GM23248 (cell line): ENCODE results near the gene FBXO15. TPM values are rescaled to one million over a fixed set of nuclear protein-coding genes. Genes with fewer than 3 reads are reported as not detected.

Experiments used
- DNase-seq: peaks from one replicate; pipeline ENCODE4 v3.0.0-alpha.2; 2015
- H2AFZ ChIP-seq: fragments of 200-600 bp; sonication (generic); 2 replicates; pipeline ENCODE4 v1.6.1; 2016; ENCODE audit warnings: antibody characterized with exemption
- H3F3A ChIP-seq: fragments of 200-600 bp; sonication (generic); 2 replicates; pipeline ENCODE4 v1.6.1; 2016; ENCODE audit warnings: mild to moderate bottlenecking, antibody characterized with exemption, mixed run types; ENCODE audit not compliant: insufficient read depth
- H3K27ac ChIP-seq: fragments of 200-600 bp; sonication (generic); 2 replicates; pipeline ENCODE4 v1.5.1; 2016; ENCODE audit warnings: mild to moderate bottlenecking
- H3K27me3 ChIP-seq: fragments of 200-600 bp; sonication (generic); replicated peaks from 2 replicates; pipeline ENCODE4 v1.6.1; 2016; ENCODE audit warnings: mild to moderate bottlenecking; ENCODE audit not compliant: insufficient read depth
- H3K36me3 ChIP-seq: fragments of 200-600 bp; sonication (generic); 2 replicates; pipeline ENCODE4 v1.6.1; 2016; ENCODE audit warnings: low read depth, mild to moderate bottlenecking
- H3K4me1 ChIP-seq: fragments of 200-600 bp; sonication (generic); 2 replicates; pipeline ENCODE4 v1.6.1; 2016; ENCODE audit warnings: mild to moderate bottlenecking; ENCODE audit not compliant: insufficient read depth
- H3K4me2 ChIP-seq: fragments of 200-600 bp; sonication (generic); one replicate; pipeline ENCODE4 v1.6.1; 2016; ENCODE audit warnings: mild to moderate bottlenecking; ENCODE audit not compliant: unreplicated experiment
- H3K4me3 ChIP-seq: fragments of 200-600 bp; sonication (generic); 2 replicates; pipeline ENCODE4 v1.5.1; 2016; ENCODE audit warnings: mild to moderate bottlenecking
- H3K79me2 ChIP-seq: fragments of 200-600 bp; sonication (generic); 2 replicates; pipeline ENCODE4 v1.6.1; 2016; ENCODE audit warnings: mild to moderate bottlenecking; ENCODE audit not compliant: insufficient read depth
- H3K9ac ChIP-seq: fragments of 200-600 bp; sonication (generic); 2 replicates; pipeline ENCODE4 v1.6.1; 2016; ENCODE audit warnings: mild to moderate bottlenecking
- H3K9me2 ChIP-seq: fragments of 200-600 bp; sonication (generic); 2 replicates; pipeline ENCODE4 v1.6.1; 2016; ENCODE audit warnings: mixed run types, mild to moderate bottlenecking, moderate library complexity; ENCODE audit not compliant: insufficient read depth
- H3K9me3 ChIP-seq: fragments of 200-600 bp; sonication (generic); one replicate; pipeline ENCODE4 v1.6.1; 2017; ENCODE audit warnings: low read depth
- H4K20me1 ChIP-seq: fragments of 200-600 bp; sonication (generic); 2 replicates; pipeline ENCODE4 v1.6.0; 2016; ENCODE audit not compliant: insufficient read depth
- EZH2 ChIP-seq: fragments of 200-600 bp; sonication (generic); IDR thresholded peaks from 2 replicates; pipeline ENCODE4 v1.6.1; 2018; ENCODE audit warnings: antibody characterized with exemption, mild to moderate bottlenecking; ENCODE audit not compliant: insufficient read depth, poor library complexity, severe bottlenecking
- EZH2phosphoT487 ChIP-seq: fragments of 200-600 bp; sonication (generic); IDR thresholded peaks from 2 replicates; pipeline ENCODE4 v1.6.1; 2018; ENCODE audit warnings: antibody characterized with exemption, moderate library complexity, mild to moderate bottlenecking, low read depth; ENCODE audit not compliant: insufficient read depth
- WGBS, 2 experiments: methylation state at CpG; one replicate each; pipeline ENCODE4 v1.1.6; 2015 to 2017; ENCODE audit warnings: low lambda C conversion rate in 2 of 2, low coverage in 1 of 2; ENCODE audit errors: missing lambda C conversion rate in 2 of 2; 5-methylcytosine and 5-hydroxymethylcytosine counted together
- in situ Hi-C: fragments of 300-500 bp; cut with MboI; formaldehyde crosslinking; loops from 2 replicates; pipeline ENCODE4 v1.15.0; 2020
- polyA plus RNA-seq: library from polyadenylated mRNA; unstranded; fragments of >200 nt; fragmentation: Nextera tagmentation; extraction: Ambion mirVana; gene quantifications from 2 replicates; pipeline ENCODE4 v1.2.1, GENCODE V29; 2016
- total RNA-seq: library from RNA; depleted of rRNA; stranded (reverse); fragments of >200 nt; shearing (Covaris generic); gene quantifications from 2 replicates; pipeline ENCODE4 v1.2.3, GENCODE V29; 2014

Gene FBXO15
- total and polyA plus RNA-seq, 2 experiments from 2014 or later, result 0.22 to 1.1 TPM

GRCh38 chr18:74139888-74140287 is 7.7 kb downstream of the FBXO15 start:
- WGBS, 2 experiments, result 22 to 26% methylated on average over 3 of the region's 3 CpGs
- Histone ChIP-seq H3K4me3 (peak overlapping the region; percentile 9; the same call in 1 of the 2 replicates), H3K27me3 (no peaks in the 10 kb centered on the region), H3K9me2 (no peaks in the 10 kb centered on the region), H3K79me2 (no peaks in the 10 kb centered on the region), H3K4me1 (peaks cover 13% of the 10 kb centered on the region), H3K27ac (peak overlapping the region; percentile 45), H4K20me1 (no peaks in the 10 kb centered on the region), H3K9ac (no peak overlapping the region), H3F3A (no peaks in the 10 kb centered on the region), H2AFZ (peak overlapping the region; percentile 41), H3K9me3 (no peaks in the 10 kb centered on the region), H3K36me3 (no peaks in the 10 kb centered on the region), H3K4me2 (peak overlapping the region; percentile 54)
- TF ChIP-seq EZH2phosphoT487 (no peak), EZH2 (no peak)
- DNase-seq, result peak; percentile 82
- in situ Hi-C loops, result no loop called here

- TF ChIP-seq EZH2 (no peak), EZH2phosphoT487 (no peak)
- no peaks in the 10 kb centered on the region for H3K9me3 ChIP-seq
- no peaks in the 10 kb centered on the region for H3K79me2 ChIP-seq
- peak overlapping the region; percentile 45; the same call in 1 of the 2 replicates for H3K27ac ChIP-seq
- no peak overlapping the region for H3K9ac ChIP-seq
- H3K36me3 ChIP-seq, result no peaks in the 10 kb centered on the region
- H3K9me2 ChIP-seq, result no peaks in the 10 kb centered on the region
- peaks cover 13% of the 10 kb centered on the region for H3K4me1 ChIP-seq
- peak; percentile 35 for DNase-seq
- peak overlapping the region; percentile 41 for H2AFZ ChIP-seq
- in situ Hi-C loops, result no loop called here
- H4K20me1 ChIP-seq, result no peaks in the 10 kb centered on the region
- H3K4me2 ChIP-seq, result peak overlapping the region; percentile 54
- 0 out of 2 replicates have a peak overlapping the region, but pooled peaks have one; percentile 9 for H3K4me3 ChIP-seq
- no peaks in the 10 kb centered on the region for H3F3A ChIP-seq
- no peaks in the 10 kb centered on the region for H3K27me3 ChIP-seq
- 85 to 86% methylated on average over 2 of the region's 2 CpGs for WGBS, 2 experiments
These were observed 8.2 kb downstream of the FBXO15 start for GRCh38 chr18:74139411-74139810.

- Histone ChIP-seq H2AFZ (no peak overlapping the region), H3K9ac (no peak overlapping the region)
- 86 to 90% methylated on average over 12 of the region's 12 CpGs for WGBS, 2 experiments
These were observed 9.6 kb downstream of the FBXO15 start for GRCh38 chr18:74137920-74138538.

GRCh38 chr18:74132201-74132600 is 15.4 kb downstream of the FBXO15 start:
- Histone ChIP-seq H3K27me3 (peaks cover 9% of the 10 kb centered on the region; the same call in 1 of the 2 replicates), H4K20me1 (no peaks in the 10 kb centered on the region), H3K27ac (no peak overlapping the region), H2AFZ (no peak overlapping the region), H3F3A (no peaks in the 10 kb centered on the region), H3K4me3 (no peak overlapping the region), H3K4me1 (no peaks in the 10 kb centered on the region), H3K79me2 (no peaks in the 10 kb centered on the region), H3K9me3 (no peaks in the 10 kb centered on the region), H3K9me2 (no peaks in the 10 kb centered on the region), H3K9ac (no peak overlapping the region), H3K4me2 (no peak overlapping the region), H3K36me3 (no peaks in the 10 kb centered on the region)
- in situ Hi-C loops, result no loop called here
- TF ChIP-seq EZH2 (no peak), EZH2phosphoT487 (no peak)
- 85% methylated on average over 3 of the region's 3 CpGs for WGBS, 2 experiments
- DNase-seq, result no peak

More at GRCh38 chr18:74137920-74138538, 9.6 kb downstream of the FBXO15 start:
- Histone ChIP-seq H3F3A (no peaks in the 10 kb centered on the region), H3K27me3 (no peaks in the 10 kb centered on the region), H3K9me2 (no peaks in the 10 kb centered on the region), H3K4me2 (no peak overlapping the region), H3K36me3 (no peaks in the 10 kb centered on the region), H3K4me1 (peaks cover 13% of the 10 kb centered on the region), H3K9me3 (no peaks in the 10 kb centered on the region), H3K4me3 (no peak overlapping the region), H3K27ac (no peak overlapping the region), H3K79me2 (no peaks in the 10 kb centered on the region), H4K20me1 (no peaks in the 10 kb centered on the region)
- TF ChIP-seq EZH2phosphoT487, result no peak
- TF ChIP-seq EZH2, result no peak
- in situ Hi-C loops, result no loop called here
- no peak for DNase-seq
